GM12873 (cell line): Measurements from ENCODE around the gene GRB10.

Experiments used
- TF ChIP-seq, protein P1 (sequence below): IDR thresholded peaks from 2 replicates; pipeline ENCODE4 v1.5.1; 2012; ENCODE audit warnings: low read depth, mild to moderate bottlenecking, moderate library complexity, low read length, control low read depth; ENCODE audit not compliant: insufficient read depth; ENCODE audit errors: missing control alignments

GRB10 gene

DNA sequence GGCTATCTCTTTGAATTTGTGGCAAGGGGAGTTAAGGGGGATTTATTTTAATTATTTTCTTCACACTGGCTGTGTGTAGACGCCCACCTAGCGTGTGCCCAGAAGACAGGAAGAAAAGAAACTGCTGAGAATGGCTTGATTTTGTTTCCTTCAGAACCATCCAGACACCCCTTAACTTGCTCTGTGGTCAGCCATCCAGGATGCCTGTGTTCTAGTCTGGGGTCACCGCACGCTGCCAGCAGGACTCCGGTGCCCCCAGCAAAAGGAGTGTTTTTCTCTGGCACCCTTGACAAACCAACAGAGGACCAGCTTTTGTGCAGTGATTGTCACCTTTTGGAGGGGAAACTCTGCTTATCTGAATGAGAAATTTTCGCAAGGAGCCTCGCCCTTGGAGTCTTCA, 222.8 kb downstream of the GRB10 start:
- TF ChIP-seq, protein P1, sequence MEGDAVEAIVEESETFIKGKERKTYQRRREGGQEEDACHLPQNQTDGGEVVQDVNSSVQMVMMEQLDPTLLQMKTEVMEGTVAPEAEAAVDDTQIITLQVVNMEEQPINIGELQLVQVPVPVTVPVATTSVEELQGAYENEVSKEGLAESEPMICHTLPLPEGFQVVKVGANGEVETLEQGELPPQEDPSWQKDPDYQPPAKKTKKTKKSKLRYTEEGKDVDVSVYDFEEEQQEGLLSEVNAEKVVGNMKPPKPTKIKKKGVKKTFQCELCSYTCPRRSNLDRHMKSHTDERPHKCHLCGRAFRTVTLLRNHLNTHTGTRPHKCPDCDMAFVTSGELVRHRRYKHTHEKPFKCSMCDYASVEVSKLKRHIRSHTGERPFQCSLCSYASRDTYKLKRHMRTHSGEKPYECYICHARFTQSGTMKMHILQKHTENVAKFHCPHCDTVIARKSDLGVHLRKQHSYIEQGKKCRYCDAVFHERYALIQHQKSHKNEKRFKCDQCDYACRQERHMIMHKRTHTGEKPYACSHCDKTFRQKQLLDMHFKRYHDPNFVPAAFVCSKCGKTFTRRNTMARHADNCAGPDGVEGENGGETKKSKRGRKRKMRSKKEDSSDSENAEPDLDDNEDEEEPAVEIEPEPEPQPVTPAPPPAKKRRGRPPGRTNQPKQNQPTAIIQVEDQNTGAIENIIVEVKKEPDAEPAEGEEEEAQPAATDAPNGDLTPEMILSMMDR, result no peak

DNA sequence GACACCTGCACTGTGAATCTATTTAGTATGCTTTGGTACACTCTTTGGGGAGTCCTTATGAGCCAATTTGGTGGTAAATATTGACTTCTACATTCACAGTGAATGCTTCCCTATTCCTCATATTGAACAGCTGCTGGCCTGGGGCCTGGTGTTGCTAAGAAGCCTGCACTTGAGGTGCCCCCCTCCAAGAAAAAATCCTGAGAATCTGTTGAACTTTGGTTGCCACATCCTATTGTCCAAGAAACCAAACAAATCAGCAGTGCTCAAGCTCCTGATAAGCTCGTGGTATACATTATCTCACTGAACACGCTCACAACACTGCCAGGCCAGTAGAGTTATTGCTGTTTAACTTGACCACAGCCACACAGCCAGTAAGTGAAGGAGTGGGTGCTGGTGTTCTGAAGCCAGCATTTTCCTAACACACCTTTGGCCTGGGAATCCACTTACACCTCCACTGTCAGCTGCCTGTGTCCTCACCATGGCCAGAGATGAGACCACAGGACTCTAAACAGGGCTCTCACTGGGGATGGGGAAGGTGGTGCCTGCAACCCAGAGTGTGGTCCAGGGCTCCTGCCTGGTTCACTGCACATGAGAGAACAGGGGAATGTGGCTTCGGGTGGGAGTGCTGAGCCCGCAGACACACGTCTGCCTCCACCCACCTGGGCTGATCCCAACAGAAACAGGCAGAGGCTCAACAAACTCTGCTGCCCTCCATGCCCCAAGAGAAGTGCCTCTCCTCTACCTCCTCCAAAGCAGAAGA, 224.2 kb downstream of the GRB10 start:
- TF ChIP-seq, protein P1, result no peak

DNA sequence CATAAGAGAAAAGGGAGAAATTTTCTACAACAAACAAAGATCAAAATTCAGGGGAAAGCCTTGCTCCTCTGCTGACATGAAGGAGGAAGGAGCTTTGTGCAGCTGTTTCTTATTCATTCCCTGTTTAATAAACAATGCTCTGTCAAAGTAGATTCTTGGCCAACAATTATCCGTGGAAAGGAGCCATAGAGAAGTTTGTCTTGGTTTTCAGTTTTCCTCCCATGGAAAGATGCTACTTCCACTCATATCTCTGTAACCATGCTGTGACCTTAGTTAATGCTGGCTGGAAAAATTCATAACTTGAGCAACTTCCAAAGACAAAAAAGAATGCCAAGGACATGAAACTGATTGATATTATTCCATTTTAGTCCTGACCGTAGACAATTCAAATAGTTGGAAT, 225.6 kb downstream of the GRB10 start:
- TF ChIP-seq, protein P1, result no peak

DNA sequence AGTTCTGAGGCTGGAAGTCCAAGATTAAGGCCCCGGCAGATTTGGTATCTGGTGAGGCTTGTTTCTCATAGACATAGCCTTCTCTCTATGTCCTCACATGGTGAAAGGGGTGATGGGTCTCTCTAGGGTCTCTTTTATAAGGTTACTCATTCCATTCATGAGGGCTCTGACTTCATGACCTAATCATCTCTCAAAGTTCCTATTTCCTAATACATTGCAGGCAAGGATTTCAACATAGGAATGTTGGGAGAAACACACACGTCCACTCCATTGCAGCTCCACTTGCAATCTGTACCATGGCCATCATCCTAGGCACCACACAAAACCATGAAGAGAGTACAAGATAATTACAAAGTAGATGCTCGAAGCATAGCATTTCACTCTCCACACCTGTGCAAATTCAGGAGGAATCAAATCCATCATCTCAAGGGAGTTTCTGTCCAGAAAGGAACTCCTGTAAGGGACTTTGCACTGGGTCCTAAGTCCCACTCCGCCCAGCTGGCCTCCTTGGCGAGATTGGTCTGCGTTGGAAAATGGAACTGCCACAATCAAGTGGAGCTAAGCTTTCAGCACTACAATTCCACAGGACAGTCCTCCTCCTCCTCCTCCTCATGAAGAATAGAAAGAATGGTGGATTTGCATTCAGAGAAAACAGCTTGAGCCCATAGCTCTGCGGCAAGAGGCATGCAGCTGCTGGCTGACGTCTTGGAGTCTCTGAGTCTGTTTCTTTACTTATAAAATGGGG, 226.3 kb downstream of the GRB10 start:
- TF ChIP-seq, protein P1, result no peak

DNA sequence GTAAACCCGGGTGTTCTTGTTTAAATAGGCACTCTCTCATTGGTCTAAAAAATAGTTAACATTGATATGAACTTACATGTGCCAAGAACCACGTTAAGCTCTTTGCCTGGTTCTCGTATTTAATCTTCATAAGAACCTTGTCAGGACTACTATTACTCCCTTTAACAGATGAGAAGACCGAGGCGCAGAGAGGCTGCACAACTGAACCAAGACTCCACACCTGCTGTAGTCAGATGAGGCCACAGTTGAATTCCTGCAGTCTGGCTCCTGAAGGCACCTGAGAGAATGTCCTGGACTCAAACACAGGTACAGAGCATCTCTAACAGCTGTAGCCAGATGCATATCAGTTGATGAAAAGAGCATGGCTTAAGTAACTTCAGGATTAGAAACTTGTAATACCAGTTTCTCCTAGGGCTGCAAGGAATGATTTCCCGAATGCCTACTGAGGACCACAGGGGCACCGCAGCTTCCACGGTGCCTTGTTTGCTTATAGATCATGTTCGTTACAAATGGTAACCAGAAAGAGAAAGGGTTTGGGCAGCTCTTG, 227.0 kb downstream of the GRB10 start:
- TF ChIP-seq, protein P1, result no peak

DNA sequence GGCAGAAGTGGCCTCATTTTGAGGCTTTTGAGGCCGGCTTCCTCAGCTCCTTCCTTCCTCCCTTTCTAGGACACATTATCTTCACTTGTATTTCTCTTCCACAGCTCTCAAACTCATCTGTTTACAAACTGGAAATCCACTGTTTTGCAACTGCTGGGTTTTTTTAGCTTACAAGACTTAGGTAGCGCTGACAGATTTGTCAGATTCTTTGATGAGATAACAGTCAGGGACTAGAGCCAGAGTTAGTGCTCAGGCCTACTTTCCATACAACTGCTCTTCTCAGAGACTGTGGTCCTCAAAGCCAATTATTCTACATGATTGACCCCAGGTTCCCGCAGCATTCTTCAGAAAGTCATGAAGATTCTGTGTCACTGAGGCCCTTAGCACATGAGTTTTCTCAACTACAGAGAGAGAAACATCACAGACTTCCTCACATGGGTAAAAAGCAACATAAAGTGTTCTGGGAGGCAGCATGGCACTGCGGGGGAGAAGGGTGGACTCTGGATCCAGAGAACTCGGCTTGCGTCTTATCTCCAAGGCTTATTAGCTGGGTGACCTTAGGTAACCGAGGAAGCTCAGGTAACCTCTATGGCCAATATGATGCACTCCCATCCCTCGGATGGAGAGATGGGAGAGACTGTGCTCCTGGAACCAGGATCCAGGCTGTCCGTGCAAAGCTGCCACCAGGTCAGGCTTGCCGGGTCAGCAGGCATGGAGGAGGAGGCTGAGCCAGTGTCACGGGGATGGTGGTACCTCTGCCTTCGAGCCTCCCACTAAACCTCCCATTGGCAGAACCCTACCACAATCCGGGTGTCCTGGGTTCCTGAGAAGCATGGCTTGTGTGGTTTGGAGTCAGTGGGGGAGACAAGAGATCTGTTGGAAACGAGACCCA, 228.0 kb downstream of the GRB10 start:
- TF ChIP-seq, protein P1, result no peak
